SK-N-SH (cell line): Measurements from ENCODE around the gene ASTN2.

Source experiments
- GATA2 ChIP-seq: sonication (generic); formaldehyde crosslinking; IDR thresholded peaks from 2 replicates; pipeline ENCODE4 v1.5.0; 2020; ENCODE audit warnings: mild to moderate bottlenecking, missing genetic modification reagents
- JUND ChIP-seq: IDR thresholded peaks from 2 replicates; pipeline ENCODE4 v1.4.0; 2012
- POLR2AphosphoS5 ChIP-seq: IDR thresholded peaks from 2 replicates; pipeline ENCODE4 v1.6.1; 2012; ENCODE audit warnings: low read depth, low read length
- RFX5 ChIP-seq: IDR thresholded peaks from 2 replicates; pipeline ENCODE4 v1.6.1; 2012; ENCODE audit warnings: mild to moderate bottlenecking, improper control_type of control experiment, low read length
- TAF1 ChIP-seq: IDR thresholded peaks from 2 replicates; pipeline ENCODE4 v1.6.1; 2012; ENCODE audit warnings: low read depth, mild to moderate bottlenecking, low read length, moderate library complexity, borderline replicate concordance
- YY1 ChIP-seq: IDR thresholded peaks from 2 replicates; pipeline ENCODE4 v1.4.0; 2012; ENCODE audit warnings: low read depth, mild to moderate bottlenecking
- TF ChIP-seq, protein P1 (sequence below): fragments of 200-600 bp; sonication (generic); IDR thresholded peaks from 2 replicates; pipeline ENCODE4 v1.6.1; 2017; ENCODE audit warnings: antibody characterized with exemption, mild to moderate bottlenecking, moderate library complexity
- TF ChIP-seq, protein P2 (sequence below): IDR thresholded peaks from 2 replicates; pipeline ENCODE4; 2012

DNA sequence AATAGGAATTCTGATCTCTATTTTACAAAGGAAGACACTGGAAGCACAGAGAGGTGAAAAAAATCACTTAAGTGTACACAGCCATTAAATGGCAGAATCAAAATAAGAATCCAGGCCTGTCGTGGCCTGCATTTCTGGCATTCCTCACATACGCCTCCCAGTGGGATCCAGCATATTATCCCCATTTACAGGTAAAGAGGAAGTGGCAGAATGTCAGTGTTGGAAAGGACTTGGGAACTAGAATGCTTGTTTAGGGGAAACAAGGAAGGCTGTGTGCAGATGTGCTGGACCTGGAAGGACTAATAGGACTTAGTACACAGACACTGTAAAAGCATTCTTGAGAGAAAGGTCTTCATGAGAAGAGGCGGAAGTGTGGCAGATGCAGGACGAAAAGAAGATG, 486.0 kb downstream of the ASTN2 start:
- TF ChIP-seq, protein P1, sequence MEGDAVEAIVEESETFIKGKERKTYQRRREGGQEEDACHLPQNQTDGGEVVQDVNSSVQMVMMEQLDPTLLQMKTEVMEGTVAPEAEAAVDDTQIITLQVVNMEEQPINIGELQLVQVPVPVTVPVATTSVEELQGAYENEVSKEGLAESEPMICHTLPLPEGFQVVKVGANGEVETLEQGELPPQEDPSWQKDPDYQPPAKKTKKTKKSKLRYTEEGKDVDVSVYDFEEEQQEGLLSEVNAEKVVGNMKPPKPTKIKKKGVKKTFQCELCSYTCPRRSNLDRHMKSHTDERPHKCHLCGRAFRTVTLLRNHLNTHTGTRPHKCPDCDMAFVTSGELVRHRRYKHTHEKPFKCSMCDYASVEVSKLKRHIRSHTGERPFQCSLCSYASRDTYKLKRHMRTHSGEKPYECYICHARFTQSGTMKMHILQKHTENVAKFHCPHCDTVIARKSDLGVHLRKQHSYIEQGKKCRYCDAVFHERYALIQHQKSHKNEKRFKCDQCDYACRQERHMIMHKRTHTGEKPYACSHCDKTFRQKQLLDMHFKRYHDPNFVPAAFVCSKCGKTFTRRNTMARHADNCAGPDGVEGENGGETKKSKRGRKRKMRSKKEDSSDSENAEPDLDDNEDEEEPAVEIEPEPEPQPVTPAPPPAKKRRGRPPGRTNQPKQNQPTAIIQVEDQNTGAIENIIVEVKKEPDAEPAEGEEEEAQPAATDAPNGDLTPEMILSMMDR, result no peak
- TF ChIP-seq, protein P2, sequence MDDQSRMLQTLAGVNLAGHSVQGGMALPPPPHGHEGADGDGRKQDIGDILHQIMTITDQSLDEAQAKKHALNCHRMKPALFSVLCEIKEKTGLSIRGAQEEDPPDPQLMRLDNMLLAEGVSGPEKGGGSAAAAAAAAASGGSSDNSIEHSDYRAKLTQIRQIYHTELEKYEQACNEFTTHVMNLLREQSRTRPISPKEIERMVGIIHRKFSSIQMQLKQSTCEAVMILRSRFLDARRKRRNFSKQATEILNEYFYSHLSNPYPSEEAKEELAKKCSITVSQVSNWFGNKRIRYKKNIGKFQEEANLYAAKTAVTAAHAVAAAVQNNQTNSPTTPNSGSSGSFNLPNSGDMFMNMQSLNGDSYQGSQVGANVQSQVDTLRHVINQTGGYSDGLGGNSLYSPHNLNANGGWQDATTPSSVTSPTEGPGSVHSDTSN, result no peak
- TF ChIP-seq RFX5 (no peak), YY1 (no peak), POLR2AphosphoS5 (no peak), TAF1 (no peak), JUND (no peak), GATA2 (no peak)
